Endodermal cell (in vitro differentiated cells): ENCODE measurements around the gene CLPSL1. TPM values are rescaled to one million over a fixed set of nuclear protein-coding genes. Genes with fewer than 3 reads are reported as not detected.

Experiments used
- DNase-seq: peaks from one replicate; pipeline ENCODE4 v3.0.0-alpha.2; 2017
- H3K27ac ChIP-seq: 2 replicates; pipeline ENCODE4 v1.5.1; 2013; ENCODE audit warnings: mild to moderate bottlenecking, low read depth, low read length, moderate library complexity
- H3K27me3 ChIP-seq: 2 replicates; pipeline ENCODE4 v1.6.1; 2013; ENCODE audit warnings: mild to moderate bottlenecking, low read length, moderate library complexity; ENCODE audit not compliant: insufficient read depth, control insufficient read depth, poor library complexity, severe bottlenecking
- H3K36me3 ChIP-seq: 2 replicates; pipeline ENCODE4 v1.7.0; 2013; ENCODE audit warnings: mild to moderate bottlenecking, low read length, moderate library complexity; ENCODE audit not compliant: control insufficient read depth, insufficient read depth
- H3K4me1 ChIP-seq: one replicate; pipeline ENCODE4 v1.7.0; 2013; ENCODE audit warnings: low read length; ENCODE audit not compliant: control insufficient read depth, insufficient read depth
- H3K4me3 ChIP-seq: 2 replicates; pipeline ENCODE4 v1.5.1; 2013; ENCODE audit warnings: mild to moderate bottlenecking, low read length, moderate library complexity
- H3K9ac ChIP-seq: 2 replicates; pipeline ENCODE4 v1.6.1; 2013; ENCODE audit warnings: mild to moderate bottlenecking, low read length, moderate library complexity; ENCODE audit not compliant: poor library complexity, severe bottlenecking; ENCODE audit errors: extremely low read depth
- H3K9me3 ChIP-seq: 2 replicates; pipeline ENCODE4 v1.6.1; 2013; ENCODE audit warnings: mild to moderate bottlenecking, low read length, moderate library complexity; ENCODE audit not compliant: control insufficient read depth
- H3K27ac Mint-ChIP-seq: 2 replicates; pipeline ENCODE4 v1.8.0; 2020; ENCODE audit warnings: mixed read lengths
- H3K27me3 Mint-ChIP-seq: 2 replicates; pipeline ENCODE4 v1.8.0; 2021; ENCODE audit warnings: mild to moderate bottlenecking, mixed read lengths; ENCODE audit not compliant: insufficient read depth
- H3K36me3 Mint-ChIP-seq: 2 replicates; pipeline ENCODE4 v1.8.0; 2020; ENCODE audit warnings: low read depth, mixed read lengths
- H3K4me1 Mint-ChIP-seq: 2 replicates; pipeline ENCODE4 v1.8.0; 2020; ENCODE audit warnings: mixed read lengths
- H3K4me3 Mint-ChIP-seq: 2 replicates; pipeline ENCODE4 v1.8.0; 2020; ENCODE audit warnings: mild to moderate bottlenecking, moderate library complexity, mixed read lengths
- H3K9me3 Mint-ChIP-seq: 2 replicates; pipeline ENCODE4 v1.8.0; 2020; ENCODE audit warnings: mild to moderate bottlenecking, mixed read lengths
- WGBS, 2 experiments: methylation state at CpG; one replicate each; pipeline versions ENCODE4 v1.1.5 to v1.1.7; 2013; ENCODE audit warnings: missing lambda C conversion rate in 2 of 2, mixed read lengths in 1 of 2; ENCODE audit not compliant: insufficient coverage in 1 of 2, insufficient read length in 1 of 2; 5-methylcytosine and 5-hydroxymethylcytosine counted together
- total RNA-seq, 2 donors: library from RNA; stranded (reverse); fragmentation: NEBNext Ultra II Directional in 1 of 2; extraction: Animal tissue kit (Norgen Biotek cat#: 25700) in 1 of 2; gene quantifications; 2 replicates in 1 of 2; 3 replicates in 1 of 2; pipeline ENCODE4 v1.2.1, GENCODE V29; 2021
- TF ChIP-seq, protein P1 (sequence below): fragments of 200-600 bp; sonication (generic); conservative IDR thresholded peaks from 2 replicates; pipeline ENCODE4 v1.5.0; 2021; ENCODE audit warnings: antibody characterized with exemption, mild to moderate bottlenecking

CLPSL1 gene
- total RNA-seq, 2 donors from 2014 or later: not detected

DNA sequence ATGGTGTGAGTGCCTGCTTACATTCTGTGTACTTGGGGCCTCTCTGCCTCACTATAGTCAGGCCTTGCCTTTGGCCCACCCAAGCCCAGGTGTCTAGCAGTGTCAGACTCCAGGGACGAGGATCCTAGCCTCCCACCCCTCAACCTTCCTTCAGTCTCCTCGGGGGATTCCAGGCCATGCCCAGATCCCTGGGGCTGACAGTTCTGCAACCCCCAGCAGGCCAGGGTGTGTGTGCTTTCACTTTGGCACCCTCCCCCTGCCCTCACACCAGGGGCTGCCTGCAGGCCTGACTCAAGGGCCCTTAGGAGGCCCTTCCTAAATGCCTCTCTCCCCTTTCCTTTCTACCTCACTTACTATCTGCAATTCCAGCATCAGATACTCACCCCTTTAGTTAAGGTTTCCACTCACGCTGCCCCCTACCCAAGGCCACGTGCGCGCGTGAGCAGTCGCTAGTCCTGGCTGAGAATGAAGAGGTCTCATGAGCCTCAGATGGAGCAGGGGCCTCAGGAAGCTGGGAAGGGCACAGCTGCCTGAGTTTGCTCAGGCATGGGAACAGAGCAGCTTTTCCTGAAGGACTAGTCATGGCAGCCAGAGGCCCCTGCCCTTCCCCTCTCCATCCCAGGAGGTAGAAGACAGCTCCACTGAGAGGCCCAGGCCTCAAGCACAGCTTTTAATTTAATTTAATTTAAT lies 17.2 kb downstream of the CLPSL1 start:
- peak; percentile 67 for DNase-seq
- Mint-ChIP-seq H3K9me3 (no peaks in the 10 kb centered on the region), H3K4me1 (peaks cover 7% of the 10 kb centered on the region), H3K27me3 (peaks cover 2% of the 10 kb centered on the region), H3K36me3 (no peaks in the 10 kb centered on the region), H3K4me3 (no peak overlapping the region), H3K27ac (peak overlapping the region; percentile 37)
- Histone ChIP-seq H3K9ac (no peak overlapping the region), H3K4me1 (no peaks in the 10 kb centered on the region), H3K27ac (no peak overlapping the region), H3K27me3 (no peaks in the 10 kb centered on the region), H3K9me3 (no peaks in the 10 kb centered on the region), H3K4me3 (no peak overlapping the region), H3K36me3 (no peaks in the 10 kb centered on the region)
- WGBS, 2 experiments: 78 to 88% methylated on average over 7 to 8 of the region's 8 CpGs
- TF ChIP-seq, protein P1, sequence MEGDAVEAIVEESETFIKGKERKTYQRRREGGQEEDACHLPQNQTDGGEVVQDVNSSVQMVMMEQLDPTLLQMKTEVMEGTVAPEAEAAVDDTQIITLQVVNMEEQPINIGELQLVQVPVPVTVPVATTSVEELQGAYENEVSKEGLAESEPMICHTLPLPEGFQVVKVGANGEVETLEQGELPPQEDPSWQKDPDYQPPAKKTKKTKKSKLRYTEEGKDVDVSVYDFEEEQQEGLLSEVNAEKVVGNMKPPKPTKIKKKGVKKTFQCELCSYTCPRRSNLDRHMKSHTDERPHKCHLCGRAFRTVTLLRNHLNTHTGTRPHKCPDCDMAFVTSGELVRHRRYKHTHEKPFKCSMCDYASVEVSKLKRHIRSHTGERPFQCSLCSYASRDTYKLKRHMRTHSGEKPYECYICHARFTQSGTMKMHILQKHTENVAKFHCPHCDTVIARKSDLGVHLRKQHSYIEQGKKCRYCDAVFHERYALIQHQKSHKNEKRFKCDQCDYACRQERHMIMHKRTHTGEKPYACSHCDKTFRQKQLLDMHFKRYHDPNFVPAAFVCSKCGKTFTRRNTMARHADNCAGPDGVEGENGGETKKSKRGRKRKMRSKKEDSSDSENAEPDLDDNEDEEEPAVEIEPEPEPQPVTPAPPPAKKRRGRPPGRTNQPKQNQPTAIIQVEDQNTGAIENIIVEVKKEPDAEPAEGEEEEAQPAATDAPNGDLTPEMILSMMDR: no peak

- WGBS, 2 experiments: 91 to 97% methylated on average over 3 to 5 of the region's 5 CpGs
- no peak overlapping the region for H3K27ac ChIP-seq
- H3K27me3 ChIP-seq: no peaks in the 10 kb centered on the region
- H3K9ac ChIP-seq: no peak overlapping the region
- H3K9me3 ChIP-seq: no peaks in the 10 kb centered on the region
- Mint-ChIP-seq H3K27me3 (peaks cover 2% of the 10 kb centered on the region), H3K4me1 (peaks cover 7% of the 10 kb centered on the region), H3K4me3 (no peak overlapping the region), H3K27ac (no peak overlapping the region), H3K36me3 (no peaks in the 10 kb centered on the region), H3K9me3 (no peaks in the 10 kb centered on the region)
- no peak for DNase-seq
- H3K4me3 ChIP-seq: no peak overlapping the region
- TF ChIP-seq, protein P1: no peak
- no peaks in the 10 kb centered on the region for H3K36me3 ChIP-seq
- H3K4me1 ChIP-seq: no peaks in the 10 kb centered on the region
Measured at GRCh38 chr6:35798706-35799105, 17.9 kb downstream of the CLPSL1 start.

DNA sequence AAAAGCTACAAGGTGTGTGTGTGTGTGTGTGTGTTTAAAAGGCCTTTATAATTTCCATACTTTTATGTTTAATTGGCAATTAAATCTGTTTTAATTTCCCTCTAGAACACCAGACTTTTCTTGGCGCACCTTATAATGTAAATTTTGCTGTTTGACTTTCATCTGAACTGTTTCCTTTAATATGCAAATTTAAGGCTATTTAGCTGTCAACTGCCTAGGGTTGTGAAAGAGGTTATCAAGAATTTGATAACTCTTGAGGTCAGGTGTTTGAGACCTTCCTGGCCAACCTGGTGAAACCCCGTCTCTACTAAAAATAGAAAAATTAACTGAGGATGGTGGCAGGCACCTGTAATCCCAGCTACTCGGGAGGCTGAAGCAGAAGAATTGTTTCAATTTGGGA lies 20.3 kb downstream of the CLPSL1 start:
- no peaks in the 10 kb centered on the region for H3K9me3 Mint-ChIP-seq
- H3K36me3 Mint-ChIP-seq: no peaks in the 10 kb centered on the region
- DNase-seq: no peak
- WGBS, 2 experiments: 73 to 83% methylated on average over 2 to 3 of the region's 3 CpGs
- H3K4me1 Mint-ChIP-seq: peaks cover 7% of the 10 kb centered on the region
- Histone ChIP-seq H3K36me3 (no peaks in the 10 kb centered on the region), H3K27me3 (peaks cover 5% of the 10 kb centered on the region), H3K4me1 (no peaks in the 10 kb centered on the region), H3K4me3 (no peak overlapping the region), H3K9ac (no peak overlapping the region), H3K9me3 (no peaks in the 10 kb centered on the region), H3K27ac (no peak overlapping the region)
- no peak overlapping the region for H3K27ac Mint-ChIP-seq
- H3K27me3 Mint-ChIP-seq: no peaks in the 10 kb centered on the region
- H3K4me3 Mint-ChIP-seq: no peak overlapping the region
- TF ChIP-seq, protein P1: no peak
